Measurements from ENCODE around the gene MIA. TPM values are rescaled to one million over a fixed set of nuclear protein-coding genes. Genes with fewer than 3 reads are reported as not detected.
"Not testable (repeated sequence)": the region's sequence is repeated elsewhere in the genome, so short reads cannot be mapped to it uniquely, and the experiment has no call there.

Gene MIA
- polyA plus RNA-seq, 4 donors = 2.7 to 4.3 (median 3.2) TPM; not detected in 1

DNA sequence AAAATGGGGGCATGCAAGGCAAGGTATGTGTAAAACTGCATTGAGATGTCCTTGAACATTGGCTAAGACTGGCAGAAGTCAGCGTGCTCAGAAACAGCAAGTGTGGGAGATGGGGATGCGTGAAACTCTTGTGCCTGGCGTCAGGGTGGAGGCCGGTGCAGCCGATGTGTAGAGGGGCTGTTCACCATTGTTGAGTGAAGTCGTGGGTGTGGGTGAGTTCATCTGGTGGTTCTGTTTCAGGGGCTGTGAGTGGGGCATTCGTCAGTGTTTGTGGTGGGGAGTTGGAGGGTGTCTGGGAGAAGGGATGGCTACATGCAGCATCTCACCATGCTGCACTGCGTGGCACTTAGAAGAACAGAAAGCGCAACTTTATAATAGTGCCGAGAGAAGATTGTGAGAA is 11.4 kb upstream of the MIA start:
- H3K36me3 ChIP-seq (ENCODE audit: control insufficient read depth in 3 of 3, insufficient read depth in 2 of 3, low read depth in 1 of 3, low read length in 3 of 3) = peaks cover 41 to 85% (median 47%) of the 10 kb centered on the region in 3 donors
- 83 to 88% (median 85%) methylated on average over 10 of the region's 10 CpGs for WGBS, 3 donors

DNA sequence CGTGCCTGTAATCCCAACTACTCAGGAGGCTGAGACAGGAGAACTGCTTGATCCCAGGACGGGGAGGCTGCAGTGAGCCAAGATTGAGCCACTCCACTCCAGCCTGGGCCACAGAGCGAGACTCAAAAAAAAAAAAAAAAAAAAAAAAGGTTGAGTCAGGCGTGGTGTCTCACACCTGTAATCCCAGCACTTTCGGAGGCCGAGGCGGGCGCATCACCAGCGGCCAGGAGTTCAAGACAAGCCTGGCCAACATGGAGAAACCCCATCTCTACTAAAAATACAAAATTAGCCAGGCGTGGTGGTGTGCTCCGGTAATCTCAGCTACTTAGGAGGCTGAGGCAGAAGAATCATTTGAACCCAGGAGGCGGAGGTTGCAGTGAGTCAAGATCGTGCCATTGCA is 8.9 kb upstream of the MIA start:
- not testable (repeated sequence) for H3K4me3 ChIP-seq (ENCODE audit: low read depth in 1 of 3, low read length in 3 of 3); H3K9me3 ChIP-seq (ENCODE audit: control insufficient read depth in 2 of 2, insufficient read depth in 1 of 2, low read depth in 1 of 2, low read length in 1 of 2); H3K27me3 ChIP-seq (ENCODE audit: control insufficient read depth in 3 of 3, insufficient read depth in 3 of 3, low read length in 3 of 3); DNase-seq; H3K27ac ChIP-seq (ENCODE audit: low read depth in 1 of 3, low read length in 2 of 3); FAIRE-seq; H3K4me1 ChIP-seq (ENCODE audit: control insufficient read depth in 3 of 3, insufficient read depth in 2 of 3, low read depth in 1 of 3, low read length in 2 of 3)
- H3K36me3 ChIP-seq (ENCODE audit: control insufficient read depth in 3 of 3, insufficient read depth in 2 of 3, low read depth in 1 of 3, low read length in 3 of 3) = peaks cover 28 to 75% (median 40%) of the 10 kb centered on the region in 3 donors
- WGBS, 3 donors = 95 to 97% (median 97%) methylated on average over 11 to 13 of the region's 13 CpGs

More for the DNA sequence above, 11.4 kb upstream of the MIA start:
- no peak for DNase-seq
- Histone ChIP-seq H3K27ac (ENCODE audit: low read depth in 1 of 3, low read length in 2 of 3) (no peak overlapping the region), H3K9me3 (ENCODE audit: control insufficient read depth in 2 of 2, insufficient read depth in 1 of 2, low read depth in 1 of 2, low read length in 1 of 2) (no peaks in the 10 kb centered on the region), H3K27me3 (ENCODE audit: control insufficient read depth in 3 of 3, insufficient read depth in 3 of 3, low read length in 3 of 3) (no peaks in the 10 kb centered on the region), H3K4me3 (ENCODE audit: low read depth in 1 of 3, low read length in 3 of 3) (no peak overlapping the region), H3K4me1 (ENCODE audit: control insufficient read depth in 3 of 3, insufficient read depth in 2 of 3, low read depth in 1 of 3, low read length in 2 of 3) (no peaks in the 10 kb centered on the region)
- FAIRE-seq = no peak

DNA sequence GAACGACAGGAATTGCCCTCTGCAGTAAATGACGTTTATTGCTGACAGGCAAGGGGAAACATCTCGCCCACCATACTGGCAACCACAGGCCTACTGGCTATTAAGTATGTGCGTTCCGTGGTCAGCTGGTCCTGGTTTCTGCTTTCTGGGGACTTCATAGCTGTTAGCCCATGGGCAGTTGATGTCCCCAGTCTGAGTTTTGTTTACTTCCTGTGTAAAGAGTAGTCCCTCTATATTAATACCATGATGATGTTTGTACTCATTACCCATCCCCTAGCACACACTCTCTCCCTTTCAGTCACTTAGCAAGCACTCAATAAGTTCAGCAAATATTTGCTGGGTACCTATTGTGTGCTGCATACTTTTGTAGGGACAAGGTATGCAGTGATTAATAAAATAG is 6.5 kb upstream of the MIA start:
- peaks cover 16 to 58% (median 19%) of the 10 kb centered on the region in 3 donors for H3K36me3 ChIP-seq (ENCODE audit: control insufficient read depth in 3 of 3, insufficient read depth in 2 of 3, low read depth in 1 of 3, low read length in 3 of 3)
- DNase-seq (no peak), FAIRE-seq (no peak)
- no peak overlapping the region for H3K4me3 ChIP-seq (ENCODE audit: low read depth in 1 of 3, low read length in 3 of 3)
- no peaks in the 10 kb centered on the region for H3K27me3 ChIP-seq (ENCODE audit: control insufficient read depth in 3 of 3, insufficient read depth in 3 of 3, low read length in 3 of 3)
- 80 to 87% (median 80%) methylated on average over 5 of the region's 5 CpGs for WGBS, 3 donors
- no peak overlapping the region for H3K27ac ChIP-seq (ENCODE audit: low read depth in 1 of 3, low read length in 2 of 3)
- H3K9me3 ChIP-seq (ENCODE audit: control insufficient read depth in 2 of 2, insufficient read depth in 1 of 2, low read depth in 1 of 2, low read length in 1 of 2) = peaks cover 0 to 7% of the 10 kb centered on the region in 2 donors
- H3K4me1 ChIP-seq (ENCODE audit: control insufficient read depth in 3 of 3, insufficient read depth in 2 of 3, low read depth in 1 of 3, low read length in 2 of 3) = no peaks in the 10 kb centered on the region

DNA sequence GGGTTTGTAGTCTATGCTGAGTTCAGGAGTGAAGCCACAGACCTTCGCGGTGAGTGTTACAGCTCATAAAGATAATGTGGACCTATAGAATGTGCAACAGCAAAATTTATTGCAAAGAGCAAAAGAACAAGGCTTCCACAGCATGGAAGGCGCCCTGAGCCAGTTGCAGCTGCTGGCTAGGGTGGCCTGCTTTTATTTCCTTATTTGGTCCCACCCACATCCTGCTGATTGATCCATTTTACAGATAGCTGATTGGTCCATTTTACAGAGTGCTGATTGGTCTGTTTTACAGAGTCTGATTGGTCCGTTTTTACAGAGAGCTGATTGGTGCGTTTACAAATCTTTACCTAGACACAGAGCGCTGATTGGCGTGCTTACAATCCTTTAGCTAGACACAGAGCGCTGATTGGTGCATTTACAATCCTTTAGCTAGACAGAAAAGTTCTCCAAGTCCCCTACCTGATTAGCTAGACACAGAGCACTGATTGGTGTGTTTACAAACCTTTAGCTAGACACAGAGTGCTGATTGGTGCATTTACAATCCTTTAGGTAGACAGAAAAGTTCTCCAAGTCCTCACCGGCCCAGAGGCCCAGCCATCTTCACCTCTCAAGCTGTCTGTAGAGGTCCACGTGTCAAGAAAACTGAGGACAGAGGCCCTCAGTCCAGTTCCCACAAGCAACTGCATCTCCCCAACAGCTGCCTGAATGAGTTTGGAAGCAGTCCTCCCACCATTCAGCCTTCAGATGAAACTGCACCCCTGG is 4.0 kb upstream of the MIA start:
- not testable (repeated sequence) for H3K4me1 ChIP-seq (ENCODE audit: control insufficient read depth in 3 of 3, insufficient read depth in 2 of 3, low read depth in 1 of 3, low read length in 2 of 3); FAIRE-seq; H3K4me3 ChIP-seq (ENCODE audit: low read depth in 1 of 3, low read length in 3 of 3); H3K27me3 ChIP-seq (ENCODE audit: control insufficient read depth in 3 of 3, insufficient read depth in 3 of 3, low read length in 3 of 3); H3K27ac ChIP-seq (ENCODE audit: low read depth in 1 of 3, low read length in 2 of 3); H3K9me3 ChIP-seq (ENCODE audit: control insufficient read depth in 2 of 2, insufficient read depth in 1 of 2, low read depth in 1 of 2, low read length in 1 of 2)
- peaks cover 0 to 36% (median 4%) of the 10 kb centered on the region in 3 donors for H3K36me3 ChIP-seq (ENCODE audit: control insufficient read depth in 3 of 3, insufficient read depth in 2 of 3, low read depth in 1 of 3, low read length in 3 of 3)
- DNase-seq = peak in 1 of 2 donors; percentile 27
- 93 to 94% (median 93%) methylated on average over 10 of the region's 10 CpGs for WGBS, 3 donors

DNA sequence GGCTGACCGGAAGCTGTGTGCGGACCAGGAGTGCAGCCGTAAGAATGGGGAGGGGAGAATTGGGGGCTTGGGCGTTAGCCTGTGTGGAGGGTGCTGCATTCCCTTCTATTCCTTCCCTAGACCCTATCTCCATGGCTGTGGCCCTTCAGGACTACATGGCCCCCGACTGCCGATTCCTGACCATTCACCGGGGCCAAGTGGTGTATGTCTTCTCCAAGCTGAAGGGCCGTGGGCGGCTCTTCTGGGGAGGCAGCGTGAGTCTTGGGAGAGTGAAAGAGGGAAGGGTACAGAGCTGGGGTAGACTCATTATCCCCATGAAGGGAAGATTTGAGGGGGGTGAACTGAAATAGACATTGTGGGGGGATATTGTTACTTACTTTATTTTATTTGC is 306 bp downstream of the MIA start:
- Histone ChIP-seq H3K4me3 (ENCODE audit: low read depth in 1 of 3, low read length in 3 of 3) (no peak overlapping the region), H3K36me3 (ENCODE audit: control insufficient read depth in 3 of 3, insufficient read depth in 2 of 3, low read depth in 1 of 3, low read length in 3 of 3) (peaks cover 0 to 17% (median 0%) of the 10 kb centered on the region in 3 donors), H3K4me1 (ENCODE audit: control insufficient read depth in 3 of 3, insufficient read depth in 2 of 3, low read depth in 1 of 3, low read length in 2 of 3) (peaks cover 0 to 15% (median 3%) of the 10 kb centered on the region in 3 donors), H3K27me3 (ENCODE audit: control insufficient read depth in 3 of 3, insufficient read depth in 3 of 3, low read length in 3 of 3) (no peaks in the 10 kb centered on the region), H3K27ac (ENCODE audit: low read depth in 1 of 3, low read length in 2 of 3) (no peak overlapping the region), H3K9me3 (ENCODE audit: control insufficient read depth in 2 of 2, insufficient read depth in 1 of 2, low read depth in 1 of 2, low read length in 1 of 2) (peaks cover 0 to 7% of the 10 kb centered on the region in 2 donors)
- WGBS, 3 donors = 93 to 99% (median 95%) methylated on average over 10 of the region's 10 CpGs
- FAIRE-seq (no peak), DNase-seq (no peak)

DNA sequence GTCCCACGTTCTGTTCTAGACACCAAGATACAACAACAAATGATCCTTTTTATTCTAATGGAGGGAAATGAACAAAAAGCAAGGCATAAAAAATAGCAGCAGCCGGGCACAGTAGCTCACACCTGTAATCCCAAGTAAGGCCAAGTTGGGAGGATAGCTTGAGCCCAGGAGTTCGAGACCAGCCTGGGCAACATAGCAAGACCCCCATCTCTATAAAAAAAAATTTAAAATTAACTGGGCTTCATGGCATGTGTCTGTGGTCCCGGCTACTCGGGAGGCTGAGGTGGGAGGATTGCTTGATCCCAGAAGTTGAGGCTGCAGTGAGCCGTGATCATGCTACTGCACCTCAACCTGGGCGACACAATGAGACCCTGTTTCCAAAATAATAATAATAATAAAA is 1.0 kb downstream of the MIA start:
- Histone ChIP-seq H3K27me3 (ENCODE audit: control insufficient read depth in 3 of 3, insufficient read depth in 3 of 3, low read length in 3 of 3) (no peaks in the 10 kb centered on the region), H3K36me3 (ENCODE audit: control insufficient read depth in 3 of 3, insufficient read depth in 2 of 3, low read depth in 1 of 3, low read length in 3 of 3) (peaks cover 0 to 20% (median 0%) of the 10 kb centered on the region in 3 donors), H3K27ac (ENCODE audit: low read depth in 1 of 3, low read length in 2 of 3) (peak overlapping the region in 1 of 3 donors; percentile 97), H3K9me3 (ENCODE audit: control insufficient read depth in 2 of 2, insufficient read depth in 1 of 2, low read depth in 1 of 2, low read length in 1 of 2) (peaks cover 0 to 4% of the 10 kb centered on the region in 2 donors), H3K4me3 (ENCODE audit: low read depth in 1 of 3, low read length in 3 of 3) (no peak overlapping the region), H3K4me1 (ENCODE audit: control insufficient read depth in 3 of 3, insufficient read depth in 2 of 3, low read depth in 1 of 3, low read length in 2 of 3) (peaks cover 0 to 15% (median 3%) of the 10 kb centered on the region in 3 donors)
- DNase-seq (no peak), FAIRE-seq (no peak)
- WGBS, 3 donors = 79 to 82% (median 81%) methylated on average over 7 of the region's 7 CpGs

DNA sequence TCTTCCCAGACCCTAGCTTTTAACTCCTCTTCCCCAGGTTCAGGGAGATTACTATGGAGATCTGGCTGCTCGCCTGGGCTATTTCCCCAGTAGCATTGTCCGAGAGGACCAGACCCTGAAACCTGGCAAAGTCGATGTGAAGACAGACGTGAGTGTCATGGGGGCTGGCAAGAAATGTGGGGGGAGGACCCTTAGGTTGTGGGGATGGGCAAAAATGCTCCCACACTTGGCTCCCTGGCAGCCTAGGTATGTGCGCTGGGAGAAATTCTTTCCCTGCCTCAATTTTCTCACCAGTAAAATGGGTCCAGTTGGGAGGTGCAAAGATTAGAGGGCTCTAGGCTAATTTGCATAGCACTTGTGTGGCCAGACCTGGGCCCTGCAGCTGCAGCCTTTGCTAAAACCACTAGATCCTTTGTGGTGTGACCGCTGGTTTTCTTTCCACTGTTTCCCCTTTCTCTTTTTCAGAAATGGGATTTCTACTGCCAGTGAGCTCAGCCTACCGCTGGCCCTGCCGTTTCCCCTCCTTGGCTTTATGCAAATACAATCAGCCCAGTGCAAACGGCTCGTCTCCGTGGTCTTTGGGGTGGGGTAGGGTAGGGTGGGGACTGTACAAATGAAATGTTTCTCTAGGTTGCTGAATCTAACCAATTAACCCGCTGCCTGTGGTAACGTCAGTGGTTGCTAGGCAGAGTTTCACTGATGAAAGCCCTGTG is 1.8 kb downstream of the MIA start:
- Histone ChIP-seq H3K27me3 (ENCODE audit: control insufficient read depth in 3 of 3, insufficient read depth in 3 of 3, low read length in 3 of 3) (no peaks in the 10 kb centered on the region), H3K4me3 (ENCODE audit: low read depth in 1 of 3, low read length in 3 of 3) (peak overlapping the region; percentile 57 to 78 (median 58)), H3K36me3 (ENCODE audit: control insufficient read depth in 3 of 3, insufficient read depth in 2 of 3, low read depth in 1 of 3, low read length in 3 of 3) (peaks cover 0 to 14% (median 0%) of the 10 kb centered on the region in 3 donors), H3K4me1 (ENCODE audit: control insufficient read depth in 3 of 3, insufficient read depth in 2 of 3, low read depth in 1 of 3, low read length in 2 of 3) (peaks cover 0 to 15% (median 3%) of the 10 kb centered on the region in 3 donors), H3K27ac (ENCODE audit: low read depth in 1 of 3, low read length in 2 of 3) (peak overlapping the region; percentile 89 to 100 (median 97)), H3K9me3 (ENCODE audit: control insufficient read depth in 2 of 2, insufficient read depth in 1 of 2, low read depth in 1 of 2, low read length in 1 of 2) (no peaks in the 10 kb centered on the region)
- 14 to 23% (median 15%) methylated on average over 13 of the region's 13 CpGs for WGBS, 3 donors
- FAIRE-seq (no peak), DNase-seq (peak; percentile 96)

DNA sequence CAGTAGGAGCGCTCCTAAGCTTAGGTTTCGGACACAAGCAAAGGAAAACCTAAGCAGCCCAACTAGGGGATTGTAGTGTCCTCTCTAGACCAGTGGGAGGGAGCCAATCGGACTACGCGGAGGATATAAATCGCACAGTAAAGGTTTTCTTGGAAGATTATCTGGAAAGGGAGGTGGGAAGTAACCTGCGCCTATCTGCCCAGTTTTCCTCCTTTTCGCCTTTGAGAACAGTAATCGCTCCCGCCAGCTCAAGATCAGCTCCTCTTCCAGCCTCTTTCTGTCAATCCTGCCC is 2.3 kb downstream of the MIA start:
- Histone ChIP-seq H3K36me3 (ENCODE audit: control insufficient read depth in 3 of 3, insufficient read depth in 2 of 3, low read depth in 1 of 3, low read length in 3 of 3) (peaks cover 0 to 14% (median 0%) of the 10 kb centered on the region in 3 donors), H3K27ac (ENCODE audit: low read depth in 1 of 3, low read length in 2 of 3) (peak overlapping the region; percentile 89 to 100 (median 97)), H3K27me3 (ENCODE audit: control insufficient read depth in 3 of 3, insufficient read depth in 3 of 3, low read length in 3 of 3) (no peaks in the 10 kb centered on the region), H3K9me3 (ENCODE audit: control insufficient read depth in 2 of 2, insufficient read depth in 1 of 2, low read depth in 1 of 2, low read length in 1 of 2) (no peaks in the 10 kb centered on the region), H3K4me3 (ENCODE audit: low read depth in 1 of 3, low read length in 3 of 3) (peak overlapping the region; percentile 57 to 78 (median 58)), H3K4me1 (ENCODE audit: control insufficient read depth in 3 of 3, insufficient read depth in 2 of 3, low read depth in 1 of 3, low read length in 2 of 3) (peaks cover 0 to 15% (median 3%) of the 10 kb centered on the region in 3 donors)
- FAIRE-seq (no peak), DNase-seq (no peak)
- 0 to 1% (median 1%) methylated on average over 10 of the region's 10 CpGs for WGBS, 3 donors

Measured in small intestine (tissue), 7 donors.